Muscle layer of colon (tissue), 2 donors: Measurements from ENCODE around the gene FHL1.

ENCODE experiments used
- H3K27ac ChIP-seq: one replicate; pipeline ENCODE4 v1.7.0; 2013; ENCODE audit warnings: low read depth, mild to moderate bottlenecking, low read length, moderate library complexity
- H3K27me3 ChIP-seq, 2 donors: one replicate each; pipeline ENCODE4 v1.7.0; 2013; ENCODE audit warnings: low read length in 2 of 2, mild to moderate bottlenecking in 2 of 2; ENCODE audit not compliant: insufficient read depth in 2 of 2, control insufficient read depth in 1 of 2
- H3K36me3 ChIP-seq: one replicate; pipeline ENCODE4 v1.7.0; 2013; ENCODE audit warnings: mild to moderate bottlenecking, low read length; ENCODE audit not compliant: insufficient read depth
- H3K4me1 ChIP-seq: one replicate; pipeline ENCODE4 v1.7.0; 2013; ENCODE audit warnings: mild to moderate bottlenecking, low read length; ENCODE audit not compliant: insufficient read depth
- H3K4me3 ChIP-seq, 2 donors: one replicate each; pipeline ENCODE4 v1.7.0; 2013; ENCODE audit warnings: low read length in 2 of 2, low read depth in 1 of 2, mild to moderate bottlenecking in 1 of 2, moderate library complexity in 1 of 2
- H3K9ac ChIP-seq: one replicate; pipeline ENCODE4 v1.7.0; 2013; ENCODE audit warnings: low read length
- H3K9me3 ChIP-seq: one replicate; pipeline ENCODE4 v1.7.0; 2013; ENCODE audit warnings: mild to moderate bottlenecking, low read length
- donor health status: abdominal sarcoma.
- donor health status: Adenocarcinoma of cecum.

FHL1 gene

GRCh38 chrX:136125106-136125505 is 22.2 kb upstream of the FHL1 start:
- Histone ChIP-seq H3K27me3 (no peaks in the 10 kb centered on the region), H3K9ac (no peak overlapping the region), H3K9me3 (no peaks in the 10 kb centered on the region), H3K4me3 (no peak overlapping the region), H3K36me3 (no peaks in the 10 kb centered on the region), H3K27ac (no peak overlapping the region), H3K4me1 (peaks cover 4% of the 10 kb centered on the region)

GRCh38 chrX:136126371-136126770 is 21.0 kb upstream of the FHL1 start:
- H3K4me3 ChIP-seq, result no peak overlapping the region
- no peaks in the 10 kb centered on the region for H3K27me3 ChIP-seq
- H3K36me3 ChIP-seq, result no peaks in the 10 kb centered on the region
- H3K4me1 ChIP-seq, result peaks cover 4% of the 10 kb centered on the region
- H3K27ac ChIP-seq, result peak overlapping the region; percentile 16
- no peaks in the 10 kb centered on the region for H3K9me3 ChIP-seq
- no peak overlapping the region for H3K9ac ChIP-seq

GRCh38 chrX:136126872-136127406 is 20.4 kb upstream of the FHL1 start:
- no peaks in the 10 kb centered on the region for H3K9me3 ChIP-seq

GRCh38 chrX:136128743-136129142 is 18.6 kb upstream of the FHL1 start:
- no peak overlapping the region for H3K27ac ChIP-seq
- no peaks in the 10 kb centered on the region for H3K36me3 ChIP-seq
- H3K9ac ChIP-seq, result no peak overlapping the region
- peaks cover 4% of the 10 kb centered on the region for H3K4me1 ChIP-seq
- H3K27me3 ChIP-seq, result no peaks in the 10 kb centered on the region
- no peak overlapping the region for H3K4me3 ChIP-seq
- no peaks in the 10 kb centered on the region for H3K9me3 ChIP-seq

More at GRCh38 chrX:136126872-136127406, 20.4 kb upstream of the FHL1 start:
- Histone ChIP-seq H3K27ac (peak overlapping the region; percentile 45), H3K36me3 (no peaks in the 10 kb centered on the region), H3K27me3 (no peaks in the 10 kb centered on the region), H3K9ac (no peak overlapping the region), H3K4me3 (no peak overlapping the region), H3K4me1 (peaks cover 4% of the 10 kb centered on the region)

GRCh38 chrX:136130931-136131833 is 16.2 kb upstream of the FHL1 start:
- H3K27ac ChIP-seq, result no peak overlapping the region

GRCh38 chrX:136138939-136139338 is 8.4 kb upstream of the FHL1 start:
- H3K9ac ChIP-seq, result no peak overlapping the region
- no peaks in the 10 kb centered on the region for H3K27me3 ChIP-seq
- H3K27ac ChIP-seq, result no peak overlapping the region
- no peak overlapping the region for H3K4me3 ChIP-seq
- no peaks in the 10 kb centered on the region for H3K36me3 ChIP-seq
- H3K9me3 ChIP-seq, result no peaks in the 10 kb centered on the region
- H3K4me1 ChIP-seq, result no peaks in the 10 kb centered on the region

More at GRCh38 chrX:136130931-136131833, 16.2 kb upstream of the FHL1 start:
- Histone ChIP-seq H3K27me3 (no peaks in the 10 kb centered on the region), H3K9ac (no peak overlapping the region), H3K4me3 (no peak overlapping the region), H3K36me3 (no peaks in the 10 kb centered on the region), H3K9me3 (no peaks in the 10 kb centered on the region), H3K4me1 (peaks cover 4% of the 10 kb centered on the region)

GRCh38 chrX:136141569-136141968 is 5.8 kb upstream of the FHL1 start:
- H3K27ac ChIP-seq, result no peak overlapping the region
- H3K27me3 ChIP-seq, result no peaks in the 10 kb centered on the region
- no peaks in the 10 kb centered on the region for H3K4me1 ChIP-seq
- no peaks in the 10 kb centered on the region for H3K9me3 ChIP-seq
- no peak overlapping the region for H3K4me3 ChIP-seq
- no peak overlapping the region for H3K9ac ChIP-seq
- no peaks in the 10 kb centered on the region for H3K36me3 ChIP-seq

- Histone ChIP-seq H3K9ac (no peak overlapping the region), H3K4me1 (no peaks in the 10 kb centered on the region), H3K9me3 (no peaks in the 10 kb centered on the region), H3K27me3 (no peaks in the 10 kb centered on the region), H3K4me3 (no peak overlapping the region), H3K27ac (no peak overlapping the region), H3K36me3 (no peaks in the 10 kb centered on the region)
These were observed 4.7 kb upstream of the FHL1 start for GRCh38 chrX:136142592-136142991.

GRCh38 chrX:136143711-136144110 is 3.6 kb upstream of the FHL1 start:
- Histone ChIP-seq H3K36me3 (no peaks in the 10 kb centered on the region), H3K27me3 (no peaks in the 10 kb centered on the region), H3K4me1 (no peaks in the 10 kb centered on the region), H3K9ac (no peak overlapping the region), H3K9me3 (no peaks in the 10 kb centered on the region), H3K4me3 (no peak overlapping the region), H3K27ac (no peak overlapping the region)

GRCh38 chrX:136146614-136147314 is 569 bp upstream of the FHL1 start:
- Histone ChIP-seq H3K9ac (peak overlapping the region; percentile 40), H3K4me3 (peak overlapping the region; percentile 50 to 64), H3K27ac (peak overlapping the region; percentile 44), H3K4me1 (no peaks in the 10 kb centered on the region), H3K36me3 (no peaks in the 10 kb centered on the region), H3K9me3 (no peaks in the 10 kb centered on the region), H3K27me3 (no peaks in the 10 kb centered on the region)

- H3K9ac ChIP-seq, result peak overlapping the region; percentile 62
- H3K9me3 ChIP-seq, result no peaks in the 10 kb centered on the region
- H3K27ac ChIP-seq, result peak overlapping the region; percentile 84
- H3K27me3 ChIP-seq, result no peaks in the 10 kb centered on the region
- H3K4me1 ChIP-seq, result no peaks in the 10 kb centered on the region
- peak overlapping the region; percentile 44 to 55 for H3K4me3 ChIP-seq
- no peaks in the 10 kb centered on the region for H3K36me3 ChIP-seq
These were observed 643 bp downstream of the FHL1 start for GRCh38 chrX:136147976-136148375.
